ENCODE data around the gene SPATA31C2. TPM values are rescaled to one million over a fixed set of nuclear protein-coding genes. Genes with fewer than 3 reads are reported as not detected.
"Not testable (repeated sequence)": the region's sequence is repeated elsewhere in the genome, so short reads cannot be mapped to it uniquely, and the experiment has no call there.

SPATA31C2 gene
- total RNA-seq, 1 donor from 2014 or later: not detected

GRCh38 chr9:88143179-88143578, 4.9 kb upstream of the SPATA31C2 start:
- Mint-ChIP-seq H3K9me3 (ENCODE audit: unreplicated experiment) (no peaks in the 10 kb centered on the region), H3K4me3 (ENCODE audit: unreplicated experiment) (no peak overlapping the region), H3K27ac (ENCODE audit: unreplicated experiment) (no peak overlapping the region), H3K4me1 (ENCODE audit: low read depth, unreplicated experiment) (no peaks in the 10 kb centered on the region), H3K27me3 (ENCODE audit: low read depth, unreplicated experiment) (peaks cover 18% of the 10 kb centered on the region), H3K36me3 (ENCODE audit: low read depth, unreplicated experiment) (no peaks in the 10 kb centered on the region)
- Histone ChIP-seq H3K27me3 (ENCODE audit: insufficient read depth, low read length) (peaks cover 7% of the 10 kb centered on the region), H4K20me1 (ENCODE audit: insufficient read depth, low read length) (no peaks in the 10 kb centered on the region), H3K36me3 (ENCODE audit: insufficient read depth, low read length) (no peaks in the 10 kb centered on the region), H3K27ac (ENCODE audit: low read depth, low read length) (no peak overlapping the region), H3K9me3 (ENCODE audit: insufficient read depth, low read depth, low read length) (no peaks in the 10 kb centered on the region), H3K4me3 (ENCODE audit: insufficient read depth, low read depth, low read length) (no peak overlapping the region), H3K79me2 (ENCODE audit: insufficient read depth, low read length) (no peaks in the 10 kb centered on the region), H3K4me1 (ENCODE audit: insufficient read depth, low read length) (no peaks in the 10 kb centered on the region), H3K4me2 (ENCODE audit: low read length) (no peak overlapping the region), H2AFZ (ENCODE audit: low read depth, low read length) (no peak overlapping the region), H3K9ac (ENCODE audit: low read length) (no peak overlapping the region)
- no peak for DNase-seq (ENCODE audit: low read depth)
- FAIRE-seq: no peak
- no peak for TF ChIP-seq CTCF (IDR thresholded peaks at IDR 0.05; ENCODE audit: insufficient read depth, low read depth, low read length)
- no peak for TF ChIP-seq EZH2 (IDR thresholded peaks at IDR 0.05; ENCODE audit: insufficient read depth, low read length)

DNA sequence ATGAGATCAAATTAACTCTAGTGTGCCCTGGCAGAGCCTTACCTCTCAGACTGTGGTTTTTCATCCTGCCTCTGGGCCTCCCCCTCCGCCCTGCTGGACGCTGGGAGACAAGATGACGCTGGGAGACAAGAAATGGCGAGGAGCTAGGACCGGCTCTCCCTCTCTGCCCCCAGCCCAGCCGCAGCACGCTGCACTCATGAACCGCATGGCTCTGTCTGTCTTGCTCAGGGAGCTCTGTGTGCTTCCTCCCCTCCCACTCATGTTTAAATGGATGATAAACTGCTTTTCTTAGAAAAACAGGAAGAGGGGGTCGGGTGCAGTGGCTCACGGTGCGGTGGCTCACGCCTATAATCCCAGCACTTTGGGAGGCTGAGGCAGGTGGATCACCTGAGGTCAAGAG, 4.7 kb downstream of the SPATA31C2 start:
- not testable (repeated sequence) for H3K27me3 Mint-ChIP-seq (ENCODE audit: low read depth, unreplicated experiment)

GRCh38 chr9:88129556-88129955, 8.7 kb downstream of the SPATA31C2 start:
- H2AFZ ChIP-seq (ENCODE audit: low read depth, low read length); H3K9me3 ChIP-seq (ENCODE audit: insufficient read depth, low read depth, low read length); H3K9ac ChIP-seq (ENCODE audit: low read length); H3K36me3 ChIP-seq (ENCODE audit: insufficient read depth, low read length); H3K36me3 Mint-ChIP-seq (ENCODE audit: low read depth, unreplicated experiment); DNase-seq (ENCODE audit: low read depth); H3K27me3 Mint-ChIP-seq (ENCODE audit: low read depth, unreplicated experiment); H3K4me3 ChIP-seq (ENCODE audit: insufficient read depth, low read depth, low read length); H3K4me1 Mint-ChIP-seq (ENCODE audit: low read depth, unreplicated experiment); H3K27ac ChIP-seq (ENCODE audit: low read depth, low read length); FAIRE-seq; H3K4me3 Mint-ChIP-seq (ENCODE audit: unreplicated experiment); H3K4me2 ChIP-seq (ENCODE audit: low read length); H3K27me3 ChIP-seq (ENCODE audit: insufficient read depth, low read length); H3K27ac Mint-ChIP-seq (ENCODE audit: unreplicated experiment); H3K9me3 Mint-ChIP-seq (ENCODE audit: unreplicated experiment); H4K20me1 ChIP-seq (ENCODE audit: insufficient read depth, low read length); H3K4me1 ChIP-seq (ENCODE audit: insufficient read depth, low read length); H3K79me2 ChIP-seq (ENCODE audit: insufficient read depth, low read length): not testable (repeated sequence)

More for the DNA sequence above, 4.7 kb downstream of the SPATA31C2 start:
- not testable (repeated sequence) for FAIRE-seq; H3K9me3 ChIP-seq (ENCODE audit: insufficient read depth, low read depth, low read length); H3K36me3 ChIP-seq (ENCODE audit: insufficient read depth, low read length); H3K4me3 Mint-ChIP-seq (ENCODE audit: unreplicated experiment); H2AFZ ChIP-seq (ENCODE audit: low read depth, low read length); H3K4me3 ChIP-seq (ENCODE audit: insufficient read depth, low read depth, low read length); H3K9me3 Mint-ChIP-seq (ENCODE audit: unreplicated experiment); H3K27ac Mint-ChIP-seq (ENCODE audit: unreplicated experiment); H3K9ac ChIP-seq (ENCODE audit: low read length); H3K36me3 Mint-ChIP-seq (ENCODE audit: low read depth, unreplicated experiment); H3K27me3 ChIP-seq (ENCODE audit: insufficient read depth, low read length); DNase-seq (ENCODE audit: low read depth); H3K79me2 ChIP-seq (ENCODE audit: insufficient read depth, low read length); H3K4me1 Mint-ChIP-seq (ENCODE audit: low read depth, unreplicated experiment); H3K27ac ChIP-seq (ENCODE audit: low read depth, low read length); H3K4me2 ChIP-seq (ENCODE audit: low read length); H4K20me1 ChIP-seq (ENCODE audit: insufficient read depth, low read length); H3K4me1 ChIP-seq (ENCODE audit: insufficient read depth, low read length)

DNA sequence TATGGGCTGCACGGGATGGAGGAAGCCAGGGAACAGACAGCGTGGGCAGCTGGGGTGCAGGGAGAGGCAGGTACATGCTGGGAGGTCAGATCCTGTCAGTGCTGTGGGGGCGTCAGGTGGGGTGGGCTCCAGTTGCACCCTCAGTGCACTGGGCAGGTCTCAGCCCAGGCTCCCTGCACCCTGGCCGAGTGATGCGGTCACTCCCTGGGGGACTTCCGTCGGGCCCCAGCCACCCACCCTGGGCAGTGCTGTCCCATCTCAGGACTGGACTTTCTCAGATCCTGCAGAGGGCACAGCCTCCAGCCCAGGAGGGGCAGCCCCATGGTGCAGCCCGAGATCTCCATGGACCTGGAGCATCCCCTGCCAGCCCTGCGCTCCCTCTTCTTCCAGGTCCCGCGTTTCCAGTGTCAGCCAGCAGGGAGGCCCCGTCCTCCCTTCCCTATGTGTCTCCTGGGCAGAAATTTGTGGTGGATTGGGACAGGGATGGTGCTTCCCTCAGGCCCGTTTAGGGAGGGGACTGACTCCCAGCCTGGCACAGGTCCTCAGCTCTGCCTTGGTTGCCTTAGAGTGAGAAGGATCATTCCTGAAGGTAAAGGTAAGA, 10.5 kb downstream of the SPATA31C2 start:
- H3K36me3 ChIP-seq (ENCODE audit: insufficient read depth, low read length); H3K4me1 ChIP-seq (ENCODE audit: insufficient read depth, low read length); H3K27me3 ChIP-seq (ENCODE audit: insufficient read depth, low read length); H3K79me2 ChIP-seq (ENCODE audit: insufficient read depth, low read length); DNase-seq (ENCODE audit: low read depth); H3K27ac Mint-ChIP-seq (ENCODE audit: unreplicated experiment); H3K9ac ChIP-seq (ENCODE audit: low read length); H3K36me3 Mint-ChIP-seq (ENCODE audit: low read depth, unreplicated experiment); H3K27ac ChIP-seq (ENCODE audit: low read depth, low read length); H3K4me3 ChIP-seq (ENCODE audit: insufficient read depth, low read depth, low read length); H3K4me2 ChIP-seq (ENCODE audit: low read length); H3K4me3 Mint-ChIP-seq (ENCODE audit: unreplicated experiment); H3K9me3 Mint-ChIP-seq (ENCODE audit: unreplicated experiment); FAIRE-seq; H2AFZ ChIP-seq (ENCODE audit: low read depth, low read length); H3K27me3 Mint-ChIP-seq (ENCODE audit: low read depth, unreplicated experiment); H4K20me1 ChIP-seq (ENCODE audit: insufficient read depth, low read length); H3K4me1 Mint-ChIP-seq (ENCODE audit: low read depth, unreplicated experiment); H3K9me3 ChIP-seq (ENCODE audit: insufficient read depth, low read depth, low read length): not testable (repeated sequence)

DNA sequence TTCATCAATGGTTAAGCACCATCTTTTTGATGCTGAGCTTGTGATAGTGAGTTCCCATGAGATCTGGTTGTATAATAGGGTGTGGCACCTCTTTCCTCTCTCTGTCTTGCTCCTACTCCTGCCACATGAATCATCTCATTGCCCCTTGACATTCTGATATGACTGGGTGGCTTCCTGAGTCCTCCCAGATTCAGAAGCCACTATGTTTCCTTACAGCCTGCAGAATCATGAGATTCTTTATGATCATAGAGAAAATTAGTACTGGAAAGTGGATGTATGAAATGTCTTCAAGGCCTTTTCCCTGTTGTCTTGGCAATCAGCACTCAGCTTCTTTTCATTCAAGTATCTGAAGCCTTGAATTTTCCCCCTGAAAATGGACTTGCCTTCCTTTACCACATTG, 14.9 kb downstream of the SPATA31C2 start:
- not testable (repeated sequence) for H3K36me3 Mint-ChIP-seq (ENCODE audit: low read depth, unreplicated experiment); H3K27ac ChIP-seq (ENCODE audit: low read depth, low read length); H3K4me1 ChIP-seq (ENCODE audit: insufficient read depth, low read length); H3K27ac Mint-ChIP-seq (ENCODE audit: unreplicated experiment); DNase-seq (ENCODE audit: low read depth); H2AFZ ChIP-seq (ENCODE audit: low read depth, low read length); H3K36me3 ChIP-seq (ENCODE audit: insufficient read depth, low read length); H3K9me3 Mint-ChIP-seq (ENCODE audit: unreplicated experiment); H3K4me1 Mint-ChIP-seq (ENCODE audit: low read depth, unreplicated experiment); H3K27me3 ChIP-seq (ENCODE audit: insufficient read depth, low read length); H3K27me3 Mint-ChIP-seq (ENCODE audit: low read depth, unreplicated experiment); H3K9me3 ChIP-seq (ENCODE audit: insufficient read depth, low read depth, low read length); H3K9ac ChIP-seq (ENCODE audit: low read length); H3K79me2 ChIP-seq (ENCODE audit: insufficient read depth, low read length); H4K20me1 ChIP-seq (ENCODE audit: insufficient read depth, low read length); H3K4me3 ChIP-seq (ENCODE audit: insufficient read depth, low read depth, low read length); H3K4me2 ChIP-seq (ENCODE audit: low read length); H3K4me3 Mint-ChIP-seq (ENCODE audit: unreplicated experiment)
- FAIRE-seq: peak; percentile 82

All from astrocyte (in vitro differentiated cells and primary cell).